Activated T-helper 1 cell treated with anti-CD3 and anti-CD28 coated beads, Interleukin-2, amount 50 U/mL, for 16 hours (primary cell): Measurements from ENCODE around the gene OR52I1.

Experiments used
- DNase-seq, 2 donors: peaks; one replicate each; pipeline ENCODE4 v3.0.0-alpha.2; 2020; ENCODE audit warnings: low read depth in 1 of 2, low spot score in 1 of 2

OR52I1 gene

GRCh38 chr11:4593739-4594138 lies at the start of gene OR52I1:
Gene OR52I1, plus strand, starts transcription at chr11:4594039. Its CDS starts 0 bp downstream, at chr11:4594039.
- DNase-seq = no peak

- DNase-seq = no peak
These were observed 48.9 kb upstream of the OR52I1 start, which contains the start of gene OR52M1 for GRCh38 chr11:4544891-4545290. Gene OR52M1, plus strand, starts transcription at chr11:4545191. Its CDS starts 0 bp downstream, at chr11:4545191.

GRCh38 chr11:4546878-4547277 lies 47.0 kb upstream of the OR52I1 start:
- no peak for DNase-seq

- DNase-seq = no peak
These were observed 46.4 kb upstream of the OR52I1 start for GRCh38 chr11:4547416-4547815.

- DNase-seq = no peak
These were observed 42.4 kb upstream of the OR52I1 start for GRCh38 chr11:4551346-4551979.

GRCh38 chr11:4559527-4560440 lies 34.1 kb upstream of the OR52I1 start:
- DNase-seq = no peak

GRCh38 chr11:4560467-4560866 lies 33.4 kb upstream of the OR52I1 start:
- DNase-seq = no peak

- DNase-seq = no peak
These were observed 28.5 kb upstream of the OR52I1 start for GRCh38 chr11:4565371-4565770.

- DNase-seq = no peak
These were observed 24.8 kb upstream of the OR52I1 start for GRCh38 chr11:4569075-4569474.

GRCh38 chr11:4576880-4577279 lies 17.0 kb upstream of the OR52I1 start:
- DNase-seq = no peak

GRCh38 chr11:4577761-4578160 lies 16.1 kb upstream of the OR52I1 start:
- DNase-seq = no peak

GRCh38 chr11:4578624-4579023 lies 15.2 kb upstream of the OR52I1 start:
- no peak for DNase-seq

GRCh38 chr11:4580124-4580523 lies 13.7 kb upstream of the OR52I1 start:
- no peak for DNase-seq

- DNase-seq = no peak
These were observed 12.4 kb upstream of the OR52I1 start, which contains the start of gene OR52I2 for GRCh38 chr11:4581443-4581842. Gene OR52I2, plus strand, starts transcription at chr11:4581743.

- no peak for DNase-seq
These were observed 4.8 kb upstream of the OR52I1 start for GRCh38 chr11:4589017-4589416.

- DNase-seq = no peak
These were observed 11.2 kb downstream of the OR52I1 start for GRCh38 chr11:4605057-4605456.

GRCh38 chr11:4606231-4607015 lies 12.6 kb downstream of the OR52I1 start:
- no peak for DNase-seq

GRCh38 chr11:4607096-4607495 lies 13.3 kb downstream of the OR52I1 start:
- DNase-seq = no peak

GRCh38 chr11:4607781-4608666 lies 14.2 kb downstream of the OR52I1 start, which contains the start of gene TRIM68:
Gene TRIM68, minus strand, starts transcription at chr11:4608231. Its CDS starts 2,727 bp downstream, at chr11:4605504.
- DNase-seq = peak; percentile 84 to 89

- DNase-seq = no peak
These were observed 16.6 kb downstream of the OR52I1 start for GRCh38 chr11:4610258-4610935.
